NCI-H1092 (cell line): Measurements from ENCODE around the gene FBXL17.
"Not testable (repeated sequence)": the region's sequence is repeated elsewhere in the genome, so short reads cannot be mapped to it uniquely, and the experiment has no call there.

Experiments
- DNase-seq: peaks from one replicate; lab custom pipeline; 2025; lab: John Stamatoyannopoulos, UW

The FBXL17 gene

GRCh38 chr5:108249095-108249784 lies 132.7 kb downstream of the FBXL17 start:
- no peak for DNase-seq

- no peak for DNase-seq
Observed at GRCh38 chr5:108238936-108239887, 142.7 kb downstream of the FBXL17 start.

- no peak for DNase-seq
Observed at GRCh38 chr5:108238461-108238860, 143.4 kb downstream of the FBXL17 start.

- no peak for DNase-seq
Observed at GRCh38 chr5:108233617-108234155, 148.2 kb downstream of the FBXL17 start.

GRCh38 chr5:108232805-108233204 lies 149.1 kb downstream of the FBXL17 start:
- no peak for DNase-seq

- DNase-seq, result no peak
Observed at GRCh38 chr5:108222011-108222410, 159.9 kb downstream of the FBXL17 start.

- no peak for DNase-seq
Observed at GRCh38 chr5:108220834-108221233, 161.1 kb downstream of the FBXL17 start.

GRCh38 chr5:108216890-108217289 lies 165.0 kb downstream of the FBXL17 start:
- DNase-seq, result no peak

- no peak for DNase-seq
Observed at GRCh38 chr5:108214857-108215256, 167.0 kb downstream of the FBXL17 start.

- no peak for DNase-seq
Observed at GRCh38 chr5:108212775-108213346, 169.0 kb downstream of the FBXL17 start.

GRCh38 chr5:108206707-108207106 lies 175.2 kb downstream of the FBXL17 start:
- no peak for DNase-seq

GRCh38 chr5:108201721-108202120 lies 180.2 kb downstream of the FBXL17 start:
- no peak for DNase-seq

- DNase-seq, result no peak
Observed at GRCh38 chr5:108196276-108196675, 185.6 kb downstream of the FBXL17 start.

- no peak for DNase-seq
Observed at GRCh38 chr5:108193021-108193795, 188.7 kb downstream of the FBXL17 start.

GRCh38 chr5:108184940-108185339 lies 197.0 kb downstream of the FBXL17 start:
- no peak for DNase-seq

GRCh38 chr5:108181975-108182374 lies 199.9 kb downstream of the FBXL17 start:
- DNase-seq, result no peak

- DNase-seq, result no peak
Observed at GRCh38 chr5:108174286-108174685, 207.6 kb downstream of the FBXL17 start.

GRCh38 chr5:108171759-108172158 lies 210.1 kb downstream of the FBXL17 start:
- no peak for DNase-seq

- DNase-seq, result no peak
Observed at GRCh38 chr5:108168915-108169314, 213.0 kb downstream of the FBXL17 start.

- DNase-seq, result no peak
Observed at GRCh38 chr5:108167174-108167573, 214.7 kb downstream of the FBXL17 start.

GRCh38 chr5:108164574-108164973 lies 217.3 kb downstream of the FBXL17 start:
- DNase-seq, result no peak

GRCh38 chr5:108152854-108153253 lies 229.0 kb downstream of the FBXL17 start:
- DNase-seq, result not testable (repeated sequence)
